Psoas muscle (tissue), 8 donors: ENCODE data around the gene KCNAB2. TPM values are rescaled to one million over a fixed set of nuclear protein-coding genes. Genes with fewer than 3 reads are reported as not detected.

Experiments
- ATAC-seq, 4 donors: fragments of 200-7000 bp; cut with Tn5 transposase; one replicate each; pipeline ENCODE4 v1.9.1; 2020; ENCODE audit warnings: moderate library complexity in 3 of 4, mild to moderate bottlenecking in 2 of 4
- DNase-seq, 2 donors: peaks; one replicate each; pipeline ENCODE4 v3.0.0-alpha.2; 2020
- H3K27ac ChIP-seq: fragments of 200-600 bp; one replicate; pipeline ENCODE4 v1.8.0; 2022
- H3K27me3 ChIP-seq, 3 donors: fragments of 200-600 bp in 1 of 3; one replicate each; pipeline versions ENCODE4 v1.6.1 to v1.8.0; 2013 to 2022; ENCODE audit warnings: low read length in 2 of 3, mild to moderate bottlenecking in 2 of 3, moderate library complexity in 1 of 3; ENCODE audit not compliant: insufficient read depth in 3 of 3
- H3K36me3 ChIP-seq, 2 donors: fragments of 200-600 bp in 1 of 2; one replicate each; pipeline versions ENCODE4 v1.6.1 to v1.8.0; 2013 to 2022; ENCODE audit warnings: low read depth in 1 of 2, mild to moderate bottlenecking in 1 of 2, moderate library complexity in 1 of 2; ENCODE audit not compliant: insufficient read depth in 1 of 2
- H3K4me1 ChIP-seq: fragments of 200-600 bp; one replicate; pipeline ENCODE4 v1.8.0; 2022
- H3K4me3 ChIP-seq: fragments of 200-600 bp; one replicate; pipeline ENCODE4 v1.8.0; 2022; ENCODE audit warnings: mild to moderate bottlenecking
- H3K9me3 ChIP-seq: fragments of 200-600 bp; one replicate; pipeline ENCODE4 v1.8.0; 2022
- CTCF ChIP-seq: fragments of 200-600 bp; IDR thresholded peaks from one replicate; pipeline ENCODE4 v1.8.0; 2022; ENCODE audit warnings: antibody characterized with exemption
- WGBS, 3 donors: extraction: QIAGEN DNeasy Blood & Tissue Kit; methylation state at CpG; one replicate each; pipeline versions ENCODE4 v1.1.6 to v1.1.7; 2013; 5-methylcytosine and 5-hydroxymethylcytosine counted together
- intact Hi-C, 2 donors: fragments of 100-400 bp; cut with DNase I; formaldehyde crosslinking; loops; one replicate each; pipeline versions ENCODE4 v1.11.0 to v1.14.2; 2022
- long read RNA-seq, 2 donors: library from polyadenylated mRNA; unstranded; transcript quantifications; one replicate each; pipeline ENCODE4 v2.0.0, GENCODE V29; 2021
- polyA plus RNA-seq, 3 donors: library from polyadenylated mRNA; stranded (reverse); fragments of 200-250 nt; gene quantifications; one replicate each; pipeline ENCODE4 v1.2.3, GENCODE V29; 2013
- total RNA-seq, 4 donors: library from RNA; stranded (reverse); fragmentation: NEBNext Ultra II Directional in 2 of 4; extraction: Animal tissue kit (Norgen Biotek cat#: 25700) in 2 of 4; gene quantifications; one replicate each; pipeline versions ENCODE4 v1.2.1 to v1.2.4, GENCODE V29; 2021 to 2023
- donor health status: healthy with polysubstance abuse.
- donor health status: DM: no; HTN: no; CAD: no; lungs with moderate emphysema.
- donor health status: Bipolar disorder and iron deficiency.
- donor health status: healthy.
- donor health status: DM: yes; HTN: yes; CAD: no.
- donor health status: DM: no; HTN: no; CAD: no.
- donor health status: DM: no; HTN: no; CAD: no.
- donor health status: DM: yes; HTN: yes; CAD: no.

KCNAB2 gene
- total RNA-seq: 1 to 10 TPM; 2.1 to 8.8 (median 3.6) TPM
- polyA plus RNA-seq: 1 to 10 TPM in 2 of 3 donors, under 1 TPM in 1; 0.86 to 1.7 (median 1.6) TPM
- long read RNA-seq, donor 1, partial matches to known transcripts: 0 of 6 reads
- long read RNA-seq, donor 1, other reads (novel, unspliced or antisense): 3 of 6 reads
- long read RNA-seq, donor 2, full-length matches to known transcripts: 2 of 6 reads
- long read RNA-seq, donor 2, partial matches to known transcripts: 0 of 6 reads
- long read RNA-seq, donor 2, other reads (novel, unspliced or antisense): 4 of 6 reads

GRCh38 chr1:6045561-6045960 is at the start of gene KCNAB2:
KCNAB2 (plus strand) TSS chr1:6045888; CDS start chr1:6051537, 5,649 bp downstream.
- H3K9me3 ChIP-seq: no peaks in the 10 kb centered on the region
- WGBS, 3 donors: 63 to 71% (median 69%) methylated on average over 15 of the region's 15 CpGs
- H3K4me1 ChIP-seq: no peaks in the 10 kb centered on the region
- no peak for TF ChIP-seq CTCF
- no peak within 1 kb of the TSS for H3K4me3 ChIP-seq
- ATAC-seq (no peak), DNase-seq (peak in 1 of 2 donors; percentile 19)
- H3K36me3 ChIP-seq: no peaks in the 10 kb centered on the region
- H3K27ac ChIP-seq: no peak within 1 kb of the TSS
- intact Hi-C loops: loop anchor here in 1 of 2 donors (10.0 kb wide), 1 partner anchor 129 kb away; no protein-coding TSS in a partner anchor
- H3K27me3 ChIP-seq: peaks cover 0 to 8% (median 4%) of the 10 kb centered on the region in 3 donors

GRCh38 chr1:5996641-5997270 is 48.9 kb upstream of the KCNAB2 start:
- no peaks in the 10 kb centered on the region for H3K36me3 ChIP-seq
- intact Hi-C loops: no loop called here
- no peak overlapping the region for H3K27ac ChIP-seq
- no peak overlapping the region for H3K4me3 ChIP-seq
- no peak for TF ChIP-seq CTCF
- DNase-seq (peak in 1 of 2 donors; percentile 37), ATAC-seq (no peak)
- H3K9me3 ChIP-seq: no peaks in the 10 kb centered on the region
- H3K4me1 ChIP-seq: no peaks in the 10 kb centered on the region
- peaks cover 0 to 23% (median 4%) of the 10 kb centered on the region in 3 donors for H3K27me3 ChIP-seq
- 83 to 87% (median 83%) methylated on average over 16 of the region's 16 CpGs for WGBS, 3 donors

GRCh38 chr1:5997316-5997715 is 48.4 kb upstream of the KCNAB2 start:
- peak in 1 of 2 donors; percentile 5 for DNase-seq
- no peak for TF ChIP-seq CTCF
- Histone ChIP-seq H3K36me3 (no peaks in the 10 kb centered on the region), H3K9me3 (no peaks in the 10 kb centered on the region), H3K4me3 (no peak overlapping the region), H3K4me1 (no peaks in the 10 kb centered on the region), H3K27ac (no peak overlapping the region), H3K27me3 (peaks cover 0 to 23% (median 4%) of the 10 kb centered on the region in 3 donors)
- intact Hi-C loops: no loop called here
- WGBS, 3 donors: 54 to 58% (median 58%) methylated on average over 5 of the region's 5 CpGs
- no peak for ATAC-seq

- TF ChIP-seq CTCF: no peak
- 92 to 97% (median 94%) methylated on average over 12 of the region's 12 CpGs for WGBS, 3 donors
- ATAC-seq: no peak
- Histone ChIP-seq H3K4me3 (no peak overlapping the region), H3K27ac (no peak overlapping the region), H3K27me3 (peaks cover 0 to 25% (median 5%) of the 10 kb centered on the region in 3 donors), H3K9me3 (no peaks in the 10 kb centered on the region), H3K4me1 (no peaks in the 10 kb centered on the region), H3K36me3 (no peaks in the 10 kb centered on the region)
- peak in 1 of 2 donors; percentile 33 for DNase-seq
- intact Hi-C loops: no loop called here
These were observed 47.4 kb upstream of the KCNAB2 start for GRCh38 chr1:5998051-5998905.
